Activated CD4-positive, alpha-beta T cell treated with anti-CD3 and anti-CD28 coated beads, Interleukin-2, Interleukin-6, amounts not matched to agents 100 ng/mL and 50 ng/mL, durations not matched to agents 16 hours and 8 hours (primary cell): Measurements from ENCODE around the gene ZFP91.

ENCODE experiments used
- DNase-seq: peaks from one replicate; pipeline ENCODE4 v3.0.0-alpha.2; 2020

Gene ZFP91

GRCh38 chr11:58632510-58632909 lies 53.6 kb downstream of the ZFP91 start:
- no peak for DNase-seq

DNA sequence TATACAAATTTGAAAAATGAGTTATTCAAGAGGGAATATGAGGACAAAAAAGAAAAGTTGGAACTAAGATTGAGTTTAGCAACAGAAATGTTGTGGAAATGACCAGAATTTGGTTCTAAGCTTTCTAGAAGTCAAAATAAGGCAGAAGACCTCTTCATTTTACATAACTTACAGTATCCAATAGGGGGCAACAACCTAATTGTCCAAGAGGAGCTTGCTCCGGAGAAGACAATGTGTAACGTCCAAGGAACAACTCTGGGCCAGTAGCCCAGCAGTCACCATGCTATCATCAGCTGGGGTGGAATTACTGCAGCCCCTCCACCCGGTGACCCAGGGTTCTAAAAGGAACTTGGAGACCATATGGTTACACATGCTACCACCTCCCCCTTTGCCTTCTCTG lies 57.7 kb downstream of the ZFP91 start:
- DNase-seq: no peak

DNA sequence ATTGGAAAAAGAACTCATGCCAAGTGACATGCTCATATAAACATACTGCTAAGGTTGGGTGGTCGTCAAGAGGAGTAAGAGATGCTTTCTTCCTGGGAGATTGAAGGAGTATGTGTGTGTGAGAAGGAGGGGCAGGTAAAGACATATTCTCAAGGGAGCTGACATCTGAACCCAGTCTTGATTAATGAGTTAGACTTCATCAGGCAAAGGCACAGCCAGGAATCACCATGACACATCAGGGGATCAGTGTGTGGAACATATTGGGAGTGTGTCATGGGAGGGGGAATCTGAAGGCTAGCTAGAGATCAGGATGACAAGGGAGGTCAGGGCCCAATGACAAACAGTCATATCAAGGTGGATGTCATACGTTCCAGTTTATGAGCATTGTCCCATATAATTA lies 58.5 kb downstream of the ZFP91 start:
- no peak for DNase-seq

GRCh38 chr11:58639103-58639502 lies 60.2 kb downstream of the ZFP91 start:
- DNase-seq: no peak

GRCh38 chr11:58639669-58640068 lies 60.8 kb downstream of the ZFP91 start:
- no peak for DNase-seq

GRCh38 chr11:58640386-58641023 lies 61.6 kb downstream of the ZFP91 start:
- DNase-seq: no peak

DNA sequence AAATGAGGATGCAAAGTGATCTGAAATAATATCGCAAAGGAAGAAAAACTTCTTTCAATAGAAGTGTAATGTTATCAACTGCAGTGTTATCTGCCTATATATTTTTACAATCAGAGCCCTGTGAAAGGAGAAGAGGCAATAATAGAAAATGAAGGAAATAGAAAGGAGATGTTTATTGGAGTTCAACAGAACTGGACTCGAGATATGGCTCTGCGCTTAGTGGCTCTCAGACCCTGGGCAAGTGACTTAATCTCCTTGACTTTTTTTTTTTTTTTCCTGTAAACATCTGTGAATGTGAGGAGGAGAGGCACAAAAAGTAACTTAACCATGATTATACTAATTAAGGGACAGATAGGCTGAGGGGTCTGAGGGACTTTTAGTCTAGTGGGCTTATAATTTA lies 62.5 kb downstream of the ZFP91 start:
- DNase-seq: no peak

- DNase-seq: no peak
These were observed 63.1 kb downstream of the ZFP91 start for GRCh38 chr11:58641803-58642581.

- no peak for DNase-seq
These were observed 67.0 kb downstream of the ZFP91 start for GRCh38 chr11:58645854-58646253.

- no peak for DNase-seq
These were observed 68.4 kb downstream of the ZFP91 start for GRCh38 chr11:58647141-58647699.

GRCh38 chr11:58647866-58648265 lies 69.0 kb downstream of the ZFP91 start:
- DNase-seq: no peak

DNA sequence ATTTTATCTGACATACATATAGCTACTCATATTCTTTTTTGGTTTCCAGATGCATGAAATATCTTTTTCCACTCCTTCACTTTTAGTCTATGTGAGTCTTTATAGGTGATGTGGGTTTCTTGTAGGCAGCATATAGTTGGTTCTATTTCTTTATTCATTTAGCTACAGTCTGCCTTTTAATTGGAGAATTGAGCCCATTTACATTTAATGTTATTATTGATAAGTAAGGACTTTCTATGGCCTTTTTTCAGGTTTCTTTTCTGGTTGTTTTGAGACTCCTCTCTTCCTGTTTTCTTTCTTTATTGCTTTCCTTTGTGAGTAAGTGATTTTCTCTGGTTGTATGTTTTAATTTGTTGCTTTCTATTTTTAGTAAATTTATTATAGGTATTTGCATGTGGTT lies 70.8 kb downstream of the ZFP91 start:
- DNase-seq: no peak

GRCh38 chr11:58650496-58650895 lies 71.6 kb downstream of the ZFP91 start:
- no peak for DNase-seq

- no peak for DNase-seq
These were observed 73.9 kb downstream of the ZFP91 start for GRCh38 chr11:58652726-58653280.

- peak; percentile 81 for DNase-seq
These were observed 75.4 kb downstream of the ZFP91 start for GRCh38 chr11:58654079-58654907.

- DNase-seq: no peak
These were observed 76.0 kb downstream of the ZFP91 start for GRCh38 chr11:58654908-58655296.

DNA sequence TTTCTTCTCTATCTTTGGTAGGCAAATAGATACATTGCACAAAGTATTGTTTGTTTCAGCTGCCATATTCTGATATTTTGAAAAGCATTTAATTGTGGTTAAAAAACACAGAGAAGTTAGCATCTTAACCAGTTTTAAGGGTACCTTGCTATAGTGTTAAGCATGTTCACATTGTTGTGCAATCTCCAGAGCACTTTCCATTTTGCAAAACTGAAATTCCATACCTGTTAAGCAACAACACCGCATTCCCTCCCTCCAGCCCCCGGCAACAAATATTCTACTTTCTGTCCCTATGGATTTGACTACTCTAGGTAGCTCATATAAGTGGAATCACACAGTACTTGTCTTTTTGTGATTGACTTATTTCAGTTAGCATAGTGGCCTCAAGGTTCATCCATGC lies 77.5 kb downstream of the ZFP91 start:
- DNase-seq: no peak

DNA sequence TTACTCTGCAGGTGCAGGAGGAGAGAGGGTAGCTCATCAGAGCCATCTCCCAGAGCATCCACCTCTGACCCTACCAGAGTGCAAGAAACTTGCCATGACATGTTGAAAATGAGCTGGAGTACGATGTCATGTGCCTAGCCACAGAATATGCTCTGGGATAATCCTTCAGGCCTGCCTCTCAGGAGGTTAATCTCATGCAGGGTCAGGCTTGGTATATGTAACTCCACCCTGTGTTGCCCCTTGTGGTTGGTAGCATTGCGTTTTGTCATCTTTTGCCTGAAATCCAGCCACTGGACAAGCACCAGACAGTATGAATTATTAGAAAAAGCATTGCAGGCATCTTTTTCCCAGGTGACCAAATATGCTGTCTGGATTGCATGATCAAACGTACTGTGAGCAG lies 79.8 kb downstream of the ZFP91 start:
- DNase-seq: no peak

DNA sequence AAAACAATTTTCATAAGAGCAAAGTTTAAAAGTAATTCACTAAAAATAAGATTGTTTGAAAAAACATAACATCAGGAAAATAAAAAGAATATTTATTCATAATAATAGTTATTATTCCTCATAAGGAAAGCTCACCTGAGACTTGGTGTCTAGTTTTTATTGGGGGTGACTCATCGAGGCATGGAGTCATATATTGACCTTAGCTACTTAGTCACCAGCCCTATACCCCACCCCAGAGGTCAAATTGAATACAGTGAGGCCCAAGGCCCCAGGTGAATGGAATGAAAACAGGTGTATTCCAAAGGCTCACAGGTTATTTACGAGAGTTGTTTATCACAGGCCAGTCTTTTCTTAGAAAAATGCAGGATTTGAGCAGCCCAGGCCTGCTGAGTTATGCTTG lies 80.5 kb downstream of the ZFP91 start:
- DNase-seq: no peak

DNA sequence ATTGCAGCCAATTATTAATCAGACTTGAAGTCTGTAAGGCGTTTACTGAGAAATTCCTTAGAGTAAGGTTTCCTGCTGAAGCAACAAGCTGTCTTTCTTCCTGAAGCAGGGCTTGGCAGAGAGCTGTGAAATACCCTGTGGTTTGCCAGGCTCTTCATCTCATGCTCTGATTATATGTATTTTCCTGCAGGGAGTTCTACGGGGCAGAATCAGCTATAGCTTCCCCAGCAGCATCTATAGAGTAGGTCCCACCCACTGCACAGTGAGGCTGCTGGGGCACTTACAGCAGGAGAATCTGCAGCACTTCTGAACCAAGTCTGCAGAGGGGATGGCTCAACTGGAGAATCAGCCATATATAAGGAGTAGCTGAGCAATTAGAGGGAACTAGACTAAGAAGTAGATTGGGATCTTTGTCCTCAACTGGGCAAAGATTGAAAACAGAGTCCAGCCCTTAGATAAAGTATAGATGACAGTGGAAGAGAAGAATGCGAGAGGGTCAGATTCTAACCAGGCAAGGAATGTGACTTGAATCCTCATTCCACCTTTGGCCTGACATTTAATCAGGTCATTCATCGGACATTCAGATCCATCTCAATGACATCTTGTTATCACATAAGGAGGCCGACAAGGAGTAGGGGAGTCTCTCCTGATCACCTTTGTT lies 81.2 kb downstream of the ZFP91 start:
- no peak for DNase-seq
